Epithelial cell of proximal tubule (primary cell): Measurements from ENCODE around the gene VWC2. TPM values are rescaled to one million over a fixed set of nuclear protein-coding genes. Genes with fewer than 3 reads are reported as not detected.

Source experiments
- DNase-seq: peaks from one replicate; pipeline ENCODE4 v3.0.0-alpha.2; 2011; ENCODE audit warnings: low read depth
- H3K4me3 ChIP-seq: 2 replicates; pipeline ENCODE4 v1.5.1; 2011; ENCODE audit warnings: low read depth, mild to moderate bottlenecking, low read length
- total RNA-seq: library from RNA; depleted of rRNA; stranded (reverse); fragments of >200 nt; gene quantifications from 2 replicates; pipeline ENCODE4 v1.2.3, GENCODE V29; 2015
- TF ChIP-seq, protein P1 (sequence below): conservative IDR thresholded peaks from 2 replicates; pipeline ENCODE4 v1.5.1; 2012; ENCODE audit warnings: low read depth, mild to moderate bottlenecking, low read length

Gene VWC2
- total RNA-seq, 1 donor from 2014 or later = not detected

DNA sequence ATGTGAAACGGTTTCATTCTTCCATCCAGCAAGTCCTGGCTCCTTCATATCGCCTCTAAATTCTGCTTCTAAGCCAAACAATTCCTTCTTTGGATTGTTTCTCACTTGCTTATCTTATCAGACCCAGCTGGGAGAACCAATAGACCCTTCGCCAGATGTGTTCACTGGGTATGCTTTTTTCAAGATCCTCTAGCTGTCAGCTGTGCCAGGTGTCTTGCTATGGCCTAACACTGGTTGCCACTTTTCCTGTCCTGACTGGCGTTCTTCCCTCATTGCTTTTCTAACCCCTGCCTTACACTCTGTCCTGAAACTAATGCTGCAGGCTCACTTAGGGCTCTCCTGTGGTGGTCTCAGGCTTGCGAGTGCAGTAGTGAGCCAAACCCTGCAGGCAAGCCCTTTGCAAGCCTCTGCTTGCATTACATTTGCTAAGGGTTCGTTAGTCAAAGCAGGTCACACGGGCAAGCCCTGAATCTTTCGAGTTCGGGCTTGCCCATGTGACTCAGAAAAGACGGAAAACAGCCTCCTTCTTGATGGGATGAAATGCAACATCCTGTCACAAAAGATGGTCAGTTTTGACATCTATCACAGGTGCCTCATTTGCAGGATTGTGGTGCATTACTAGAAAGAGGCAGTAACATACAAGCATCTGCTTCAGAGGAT, 92.8 kb downstream of the VWC2 start:
- TF ChIP-seq, protein P1, sequence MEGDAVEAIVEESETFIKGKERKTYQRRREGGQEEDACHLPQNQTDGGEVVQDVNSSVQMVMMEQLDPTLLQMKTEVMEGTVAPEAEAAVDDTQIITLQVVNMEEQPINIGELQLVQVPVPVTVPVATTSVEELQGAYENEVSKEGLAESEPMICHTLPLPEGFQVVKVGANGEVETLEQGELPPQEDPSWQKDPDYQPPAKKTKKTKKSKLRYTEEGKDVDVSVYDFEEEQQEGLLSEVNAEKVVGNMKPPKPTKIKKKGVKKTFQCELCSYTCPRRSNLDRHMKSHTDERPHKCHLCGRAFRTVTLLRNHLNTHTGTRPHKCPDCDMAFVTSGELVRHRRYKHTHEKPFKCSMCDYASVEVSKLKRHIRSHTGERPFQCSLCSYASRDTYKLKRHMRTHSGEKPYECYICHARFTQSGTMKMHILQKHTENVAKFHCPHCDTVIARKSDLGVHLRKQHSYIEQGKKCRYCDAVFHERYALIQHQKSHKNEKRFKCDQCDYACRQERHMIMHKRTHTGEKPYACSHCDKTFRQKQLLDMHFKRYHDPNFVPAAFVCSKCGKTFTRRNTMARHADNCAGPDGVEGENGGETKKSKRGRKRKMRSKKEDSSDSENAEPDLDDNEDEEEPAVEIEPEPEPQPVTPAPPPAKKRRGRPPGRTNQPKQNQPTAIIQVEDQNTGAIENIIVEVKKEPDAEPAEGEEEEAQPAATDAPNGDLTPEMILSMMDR = no peak
- H3K4me3 ChIP-seq = no peak overlapping the region
- no peak for DNase-seq

- no peak overlapping the region for H3K4me3 ChIP-seq
- no peak for DNase-seq
- TF ChIP-seq, protein P1 = no peak
Observed at GRCh38 chr7:49866910-49867309, 93.5 kb downstream of the VWC2 start.

DNA sequence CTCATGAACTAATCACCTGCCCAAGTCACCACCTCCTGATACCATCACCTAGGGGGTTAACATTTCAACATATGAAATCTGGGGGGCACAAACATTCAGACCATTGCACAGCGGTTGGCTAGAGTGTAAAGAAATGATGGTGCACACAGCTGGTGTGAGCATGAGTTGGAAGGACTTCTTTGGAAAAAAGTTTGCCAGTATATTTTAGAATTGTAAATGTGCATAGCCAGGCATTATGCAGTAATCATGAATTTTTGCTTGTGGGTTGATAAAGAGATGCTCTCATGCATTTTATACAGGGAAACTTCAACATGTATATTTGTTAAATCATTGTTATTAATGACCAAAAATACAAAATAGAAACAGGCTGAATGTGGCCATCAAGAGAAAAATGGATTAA, 100.0 kb downstream of the VWC2 start:
- no peak for DNase-seq
- TF ChIP-seq, protein P1 = no peak
- H3K4me3 ChIP-seq = no peak overlapping the region

DNA sequence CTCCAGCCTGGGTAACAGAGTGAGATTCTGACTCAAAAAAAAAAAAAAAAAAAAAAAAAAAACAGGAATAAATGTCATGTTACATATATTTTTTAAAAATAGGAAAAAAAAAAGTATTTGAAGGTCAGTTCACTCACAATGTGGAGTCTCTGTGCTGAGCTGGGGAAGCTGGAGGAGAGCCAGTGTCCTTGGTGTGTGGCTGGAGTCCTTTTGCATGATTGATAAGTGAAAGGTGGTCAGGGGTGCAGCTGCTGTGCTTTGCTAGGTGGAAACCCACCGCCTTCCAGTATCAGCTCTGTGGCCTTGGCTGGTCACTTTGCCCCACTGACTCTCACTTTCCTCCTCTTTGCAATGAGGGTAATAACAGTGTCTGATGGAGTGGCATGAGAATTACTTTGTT, 101.9 kb downstream of the VWC2 start:
- TF ChIP-seq, protein P1 = no peak
- no peak overlapping the region for H3K4me3 ChIP-seq
- DNase-seq = no peak

GRCh38 chr7:49876202-49876601, 102.8 kb downstream of the VWC2 start:
- H3K4me3 ChIP-seq = no peak overlapping the region
- DNase-seq = no peak
- TF ChIP-seq, protein P1 = no peak

DNA sequence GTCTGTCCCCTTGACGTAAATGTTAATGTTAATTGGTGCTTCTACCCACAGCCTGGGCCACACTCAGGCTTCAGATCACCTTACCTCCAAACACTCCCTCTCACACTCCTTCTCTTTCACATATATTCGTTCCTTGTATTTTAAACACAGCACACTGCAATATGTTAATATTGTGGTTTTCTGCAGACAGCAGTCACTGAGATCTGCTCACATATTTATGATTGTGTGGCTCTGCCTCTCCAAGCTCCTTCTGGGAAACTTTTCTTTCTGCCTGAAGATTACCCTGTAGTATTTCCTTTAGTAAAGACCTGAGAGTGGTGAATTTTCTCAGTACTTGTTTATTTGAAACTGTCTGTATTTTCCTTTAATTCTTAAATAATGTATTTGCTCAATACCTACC, 104.7 kb downstream of the VWC2 start:
- H3K4me3 ChIP-seq = no peak overlapping the region
- TF ChIP-seq, protein P1 = no peak
- no peak for DNase-seq

DNA sequence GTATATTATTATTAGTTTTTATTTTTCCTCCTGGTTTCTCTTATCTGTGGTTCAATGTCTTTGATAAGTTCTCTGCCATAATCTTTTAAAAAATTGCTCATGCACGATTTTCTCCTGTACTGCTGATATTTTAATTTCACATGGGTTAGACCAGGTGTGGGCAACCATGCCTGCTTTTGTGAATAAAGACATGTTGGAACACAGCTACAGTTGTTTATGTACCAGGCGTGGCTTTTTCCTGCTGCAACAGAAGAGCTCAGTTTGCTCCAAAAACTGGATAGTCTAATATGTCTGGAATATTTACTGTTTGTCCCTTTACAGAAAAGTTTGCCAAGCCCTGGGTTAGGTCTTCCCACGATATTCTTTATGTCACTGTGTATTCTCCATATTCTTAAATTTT, 105.2 kb downstream of the VWC2 start:
- TF ChIP-seq, protein P1 = no peak
- no peak for DNase-seq
- H3K4me3 ChIP-seq = no peak overlapping the region
